SU-DHL-6 (cell line): Measurements from ENCODE around the gene MERTK.

ENCODE experiments used
- H2AFZ ChIP-seq: fragments of 200-600 bp; sonication (generic); 2 replicates; pipeline ENCODE4 v1.6.1; 2014; ENCODE audit warnings: low read depth, mild to moderate bottlenecking, moderate library complexity, mixed read lengths, antibody characterized with exemption, low read length; ENCODE audit not compliant: severe bottlenecking
- H3F3A ChIP-seq: fragments of 200-600 bp; shearing (Covaris generic); 2 replicates; pipeline ENCODE4 v1.6.0; 2016; ENCODE audit warnings: antibody characterized with exemption, mild to moderate bottlenecking; ENCODE audit not compliant: insufficient read depth
- H3K27ac ChIP-seq: fragments of 200-600 bp; sonication (generic); 2 replicates; pipeline ENCODE4 v1.5.1; 2016; ENCODE audit warnings: low read depth, mild to moderate bottlenecking, low read length, moderate library complexity, mixed read lengths
- H3K27me3 ChIP-seq: fragments of 200-600 bp; sonication (generic), shearing (Covaris generic); 2 replicates; pipeline ENCODE4 v1.6.0; 2014; ENCODE audit warnings: mild to moderate bottlenecking, low read length
- H3K36me3 ChIP-seq: fragments of 200-600 bp; sonication (generic); 2 replicates; pipeline ENCODE4 v1.6.1; 2014; ENCODE audit warnings: mild to moderate bottlenecking, low read length, mixed read lengths
- H3K4me2 ChIP-seq: fragments of 300-600, 200-600 bp; shearing (Covaris generic), sonication (generic); 2 replicates; pipeline ENCODE4 v1.6.0; 2014; ENCODE audit warnings: low read length, low read depth, mild to moderate bottlenecking; ENCODE audit not compliant: poor library complexity, severe bottlenecking
- H3K4me3 ChIP-seq: fragments of 200-600 bp; sonication (generic); 2 replicates; pipeline ENCODE4 v1.5.1; 2014; ENCODE audit warnings: antibody characterized with exemption, low read length, mild to moderate bottlenecking, mixed read lengths; ENCODE audit not compliant: insufficient read depth, poor library complexity, severe bottlenecking
- H3K79me2 ChIP-seq: fragments of 200-600 bp; sonication (generic); 2 replicates; pipeline ENCODE4 v1.6.1; 2014; ENCODE audit warnings: mild to moderate bottlenecking, low read length, moderate library complexity; ENCODE audit not compliant: insufficient read depth
- H3K9ac ChIP-seq: fragments of 200-600 bp; sonication (generic); 2 replicates; pipeline ENCODE4 v1.7.0; 2014; ENCODE audit warnings: mild to moderate bottlenecking, low read length
- H3K9me2 ChIP-seq: fragments of 200-600 bp; sonication (generic); replicated peaks from 2 replicates; pipeline ENCODE4 v1.6.1; 2014; ENCODE audit warnings: low read length; ENCODE audit not compliant: insufficient read depth
- H3K9me3 ChIP-seq: fragments of 200-600 bp; sonication (generic); 2 replicates; pipeline ENCODE4 v1.6.1; 2014; ENCODE audit warnings: low read length, mixed read lengths; ENCODE audit not compliant: insufficient read depth
- H4K20me1 ChIP-seq: fragments of 200-600 bp; sonication (generic); 2 replicates; pipeline ENCODE4 v1.6.1; 2014; ENCODE audit warnings: low read depth, mild to moderate bottlenecking, antibody characterized with exemption, low read length, moderate library complexity, mixed read lengths
- EZH2phosphoT487 ChIP-seq: fragments of 200-600 bp; sonication (generic), shearing (Covaris generic); conservative IDR thresholded peaks from 2 replicates; pipeline ENCODE4 v1.6.1; 2018; ENCODE audit warnings: mild to moderate bottlenecking, antibody characterized with exemption, low read length, moderate library complexity, mixed read lengths
- TF ChIP-seq, protein P1 (sequence below): fragments of 200-600 bp; sonication (generic); IDR thresholded peaks from one replicate; pipeline ENCODE4 v1.5.1; 2017; ENCODE audit warnings: antibody characterized with exemption, mild to moderate bottlenecking, low read length, moderate library complexity; ENCODE audit not compliant: insufficient read depth, poor library complexity, severe bottlenecking

Gene MERTK

DNA sequence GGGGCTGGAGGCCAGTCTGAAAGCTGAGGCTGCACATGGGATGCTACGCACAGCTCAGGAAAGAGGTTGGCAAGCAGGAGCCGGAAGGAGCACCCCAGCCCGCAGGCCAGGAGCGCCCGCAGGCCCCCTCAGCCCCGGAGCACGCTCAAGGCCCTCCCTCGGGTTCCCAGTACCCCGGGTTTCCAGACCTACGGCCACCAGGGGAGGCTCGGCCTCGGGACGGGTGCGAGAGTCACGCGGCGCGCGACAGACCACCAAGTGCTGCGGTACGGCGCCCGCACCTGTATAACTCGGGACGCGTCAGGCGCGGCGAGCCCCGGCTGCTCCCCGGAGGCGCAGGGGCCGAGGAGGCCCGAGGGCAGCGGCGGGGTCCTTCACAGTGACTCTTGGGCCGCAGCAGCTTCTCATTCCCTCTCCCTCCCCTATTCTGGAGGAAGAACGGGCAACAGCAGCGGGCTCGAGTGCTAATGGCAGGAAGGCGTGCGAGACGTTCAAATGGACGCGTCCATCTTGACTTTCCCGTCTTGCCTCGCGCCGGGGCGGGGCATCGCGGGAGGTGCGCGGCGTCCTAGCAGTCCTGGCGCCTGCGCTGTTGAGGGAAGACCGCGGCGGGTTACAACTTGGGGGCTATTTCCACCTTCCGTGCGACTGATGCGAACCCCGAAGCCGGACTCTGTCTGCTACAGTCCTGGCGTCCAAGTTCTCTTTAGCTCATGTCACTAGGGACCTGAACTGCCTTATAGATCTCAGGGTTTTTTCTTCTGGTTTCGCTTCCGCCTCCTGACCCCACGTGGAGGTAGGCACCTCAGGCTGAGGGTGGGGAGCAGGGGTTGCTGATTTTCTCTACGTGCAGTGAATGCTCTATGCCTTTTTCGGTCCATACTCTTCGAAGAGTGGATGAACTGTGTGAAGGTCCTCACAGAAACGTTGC is 14.5 kb upstream of the MERTK start, which contains the start of gene ANAPC1:
Gene ANAPC1, minus strand, starts transcription at position 533 of the 931 bp plus-strand sequence. CDS start 3,368 bp downstream, outside the sequence.
- peak within 1 kb of the TSS; percentile 75 for H2AFZ ChIP-seq
- no peaks in the 10 kb centered on the region for H4K20me1 ChIP-seq
- peaks cover 24% of the 10 kb centered on the region for H3K79me2 ChIP-seq
- TF ChIP-seq, protein P1, sequence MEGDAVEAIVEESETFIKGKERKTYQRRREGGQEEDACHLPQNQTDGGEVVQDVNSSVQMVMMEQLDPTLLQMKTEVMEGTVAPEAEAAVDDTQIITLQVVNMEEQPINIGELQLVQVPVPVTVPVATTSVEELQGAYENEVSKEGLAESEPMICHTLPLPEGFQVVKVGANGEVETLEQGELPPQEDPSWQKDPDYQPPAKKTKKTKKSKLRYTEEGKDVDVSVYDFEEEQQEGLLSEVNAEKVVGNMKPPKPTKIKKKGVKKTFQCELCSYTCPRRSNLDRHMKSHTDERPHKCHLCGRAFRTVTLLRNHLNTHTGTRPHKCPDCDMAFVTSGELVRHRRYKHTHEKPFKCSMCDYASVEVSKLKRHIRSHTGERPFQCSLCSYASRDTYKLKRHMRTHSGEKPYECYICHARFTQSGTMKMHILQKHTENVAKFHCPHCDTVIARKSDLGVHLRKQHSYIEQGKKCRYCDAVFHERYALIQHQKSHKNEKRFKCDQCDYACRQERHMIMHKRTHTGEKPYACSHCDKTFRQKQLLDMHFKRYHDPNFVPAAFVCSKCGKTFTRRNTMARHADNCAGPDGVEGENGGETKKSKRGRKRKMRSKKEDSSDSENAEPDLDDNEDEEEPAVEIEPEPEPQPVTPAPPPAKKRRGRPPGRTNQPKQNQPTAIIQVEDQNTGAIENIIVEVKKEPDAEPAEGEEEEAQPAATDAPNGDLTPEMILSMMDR, result no peak
- no peak for TF ChIP-seq EZH2phosphoT487
- peak within 1 kb of the TSS; percentile 90 for H3K4me3 ChIP-seq
- peak within 1 kb of the TSS; percentile 89 for H3K27ac ChIP-seq
- no peaks in the 10 kb centered on the region for H3K9me2 ChIP-seq
- no peaks in the 10 kb centered on the region for H3K36me3 ChIP-seq
- peak within 1 kb of the TSS; percentile 98 for H3K4me2 ChIP-seq
- peaks cover 24% of the 10 kb centered on the region for H3F3A ChIP-seq
- peak within 1 kb of the TSS; percentile 94 for H3K9ac ChIP-seq
- no peaks in the 10 kb centered on the region for H3K27me3 ChIP-seq
- H3K9me3 ChIP-seq, result no peaks in the 10 kb centered on the region

DNA sequence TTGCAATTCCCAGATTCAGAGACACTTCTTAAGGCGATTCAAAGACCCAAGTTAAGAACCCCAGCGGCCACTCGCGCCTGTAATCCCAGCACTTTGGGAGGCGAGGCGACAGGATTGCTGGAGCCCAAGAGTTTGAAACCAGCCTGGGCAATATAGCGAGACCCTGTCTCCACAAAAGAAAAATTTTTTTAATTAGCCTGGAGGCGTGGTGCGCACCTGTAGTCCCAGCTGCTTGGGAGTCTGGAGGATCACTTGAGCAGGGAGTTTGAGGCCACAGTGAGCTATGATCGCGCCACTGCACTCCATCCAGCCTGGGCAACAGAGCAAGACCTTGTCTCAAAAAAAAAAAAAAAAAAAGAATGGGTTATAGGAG is 13.8 kb upstream of the MERTK start:
- Histone ChIP-seq H3K9ac (peak overlapping the region; percentile 94), H3K9me2 (no peaks in the 10 kb centered on the region), H3K36me3 (no peaks in the 10 kb centered on the region), H3K9me3 (no peaks in the 10 kb centered on the region), H3K27me3 (no peaks in the 10 kb centered on the region), H3F3A (peaks cover 24% of the 10 kb centered on the region), H3K79me2 (peaks cover 24% of the 10 kb centered on the region), H4K20me1 (no peaks in the 10 kb centered on the region), H3K4me2 (peak overlapping the region; percentile 98), H2AFZ (peak overlapping the region; percentile 75), H3K4me3 (peak overlapping the region; percentile 90), H3K27ac (peak overlapping the region; percentile 89)
- TF ChIP-seq, protein P1, result no peak
- TF ChIP-seq EZH2phosphoT487, result no peak

DNA sequence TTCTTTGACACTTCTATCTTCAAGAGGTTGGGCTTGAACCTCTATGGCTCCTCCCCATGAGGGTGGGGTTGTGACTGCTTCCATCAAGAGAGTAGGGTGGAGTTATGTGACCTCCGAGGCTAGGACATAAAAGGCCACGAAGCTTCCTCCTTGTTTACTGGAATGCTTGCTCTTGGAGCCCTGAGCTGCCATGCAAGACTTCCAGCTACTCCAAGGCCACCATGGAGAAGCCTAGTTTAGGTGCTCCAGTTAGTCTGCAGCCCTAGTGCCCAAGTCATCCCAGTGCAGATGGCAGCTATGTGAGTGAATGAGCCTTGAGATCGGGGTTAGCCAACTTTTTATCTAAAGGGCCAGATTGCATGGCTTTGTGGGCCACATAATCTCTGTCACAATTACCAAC is 2.4 kb upstream of the MERTK start:
- Histone ChIP-seq H3K79me2 (no peaks in the 10 kb centered on the region), H3K9me2 (no peaks in the 10 kb centered on the region), H3K27ac (no peak overlapping the region), H3K4me2 (no peak overlapping the region), H3K9ac (no peak overlapping the region), H3K4me3 (no peak overlapping the region), H4K20me1 (no peaks in the 10 kb centered on the region), H3K27me3 (no peaks in the 10 kb centered on the region), H3F3A (no peaks in the 10 kb centered on the region; the same call in 1 of the 2 replicates), H2AFZ (no peak overlapping the region), H3K36me3 (no peaks in the 10 kb centered on the region), H3K9me3 (no peaks in the 10 kb centered on the region)
- TF ChIP-seq EZH2phosphoT487, result no peak
- TF ChIP-seq, protein P1, result no peak
